ENCODE measurements around the gene ELMO1. TPM values are rescaled to one million over a fixed set of nuclear protein-coding genes. Genes with fewer than 3 reads are reported as not detected.

Gene ELMO1
- total RNA-seq, 1 experiment from 2014 or later = not detected

- H3K27ac ChIP-seq (ENCODE audit: low read length) = no peak overlapping the region
- H3K4me2 ChIP-seq (ENCODE audit: low read length) = no peak overlapping the region
- H2AFZ ChIP-seq (ENCODE audit: low read length) = no peak overlapping the region
- H3K9me3 ChIP-seq (ENCODE audit: low read length) = no peaks in the 10 kb centered on the region
- H3K4me1 ChIP-seq (ENCODE audit: insufficient read depth, low read length) = no peaks in the 10 kb centered on the region
- H3K27me3 ChIP-seq (ENCODE audit: low read length) = peaks cover 86% of the 10 kb centered on the region
- no peaks in the 10 kb centered on the region for H3K36me3 ChIP-seq (ENCODE audit: low read depth, low read length)
- intact Hi-C loops (cut with micrococcal nuclease) = no loop called here
- no peaks in the 10 kb centered on the region for H3K9me2 ChIP-seq (replicated peaks; ENCODE audit: low read length)
- DNase-seq (no peak), ATAC-seq (no peak)
- no TSS peak for BruUV-seq (replicated peaks)
- no peaks in the 10 kb centered on the region for H3K79me2 ChIP-seq (ENCODE audit: low read length)
- TF ChIP-seq EZH2 (IDR thresholded peaks at IDR 0.05; ENCODE audit: low read length, unreplicated experiment) = no peak
- no peak for TF ChIP-seq EZH2phosphoT487 (IDR thresholded peaks at IDR 0.05; ENCODE audit: borderline replicate concordance, low read length)
- TF ChIP-seq, protein P1, sequence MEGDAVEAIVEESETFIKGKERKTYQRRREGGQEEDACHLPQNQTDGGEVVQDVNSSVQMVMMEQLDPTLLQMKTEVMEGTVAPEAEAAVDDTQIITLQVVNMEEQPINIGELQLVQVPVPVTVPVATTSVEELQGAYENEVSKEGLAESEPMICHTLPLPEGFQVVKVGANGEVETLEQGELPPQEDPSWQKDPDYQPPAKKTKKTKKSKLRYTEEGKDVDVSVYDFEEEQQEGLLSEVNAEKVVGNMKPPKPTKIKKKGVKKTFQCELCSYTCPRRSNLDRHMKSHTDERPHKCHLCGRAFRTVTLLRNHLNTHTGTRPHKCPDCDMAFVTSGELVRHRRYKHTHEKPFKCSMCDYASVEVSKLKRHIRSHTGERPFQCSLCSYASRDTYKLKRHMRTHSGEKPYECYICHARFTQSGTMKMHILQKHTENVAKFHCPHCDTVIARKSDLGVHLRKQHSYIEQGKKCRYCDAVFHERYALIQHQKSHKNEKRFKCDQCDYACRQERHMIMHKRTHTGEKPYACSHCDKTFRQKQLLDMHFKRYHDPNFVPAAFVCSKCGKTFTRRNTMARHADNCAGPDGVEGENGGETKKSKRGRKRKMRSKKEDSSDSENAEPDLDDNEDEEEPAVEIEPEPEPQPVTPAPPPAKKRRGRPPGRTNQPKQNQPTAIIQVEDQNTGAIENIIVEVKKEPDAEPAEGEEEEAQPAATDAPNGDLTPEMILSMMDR (conservative IDR thresholded peaks at IDR 0.05; ENCODE audit: low read depth, low read length) = no peak
- POLR2A ChIA-PET (ENCODE audit: unreplicated experiment) = no interaction called here
- H3F3A ChIP-seq (ENCODE audit: low read length, unreplicated experiment) = no peaks in the 10 kb centered on the region
- no peak overlapping the region for H3K9ac ChIP-seq (ENCODE audit: low read length)
- H4K20me1 ChIP-seq (ENCODE audit: low read length) = no peaks in the 10 kb centered on the region
- CTCF ChIA-PET = no interaction called here
- no peak overlapping the region for H3K4me3 ChIP-seq (ENCODE audit: low read length)
Observed at GRCh38 chr7:37011151-37011890, 437.3 kb downstream of the ELMO1 start.

- no peak for ATAC-seq
- Histone ChIP-seq H3K4me3 (ENCODE audit: low read length) (no peak overlapping the region), H4K20me1 (ENCODE audit: low read length) (no peaks in the 10 kb centered on the region), H3K9me3 (ENCODE audit: low read length) (no peaks in the 10 kb centered on the region), H3K36me3 (ENCODE audit: low read depth, low read length) (no peaks in the 10 kb centered on the region), H3K4me2 (ENCODE audit: low read length) (no peak overlapping the region), H3K27me3 (ENCODE audit: low read length) (peaks cover 73% of the 10 kb centered on the region), H3K9me2 (replicated peaks; ENCODE audit: low read length) (no peaks in the 10 kb centered on the region), H2AFZ (ENCODE audit: low read length) (no peak overlapping the region), H3K27ac (ENCODE audit: low read length) (no peak overlapping the region), H3F3A (ENCODE audit: low read length, unreplicated experiment) (no peaks in the 10 kb centered on the region), H3K4me1 (ENCODE audit: insufficient read depth, low read length) (no peaks in the 10 kb centered on the region), H3K9ac (ENCODE audit: low read length) (no peak overlapping the region), H3K79me2 (ENCODE audit: low read length) (no peaks in the 10 kb centered on the region)
- BruUV-seq (replicated peaks) = no TSS peak
- POLR2A ChIA-PET (ENCODE audit: unreplicated experiment) = no interaction called here
- CTCF ChIA-PET = no interaction called here
- TF ChIP-seq EZH2phosphoT487 (IDR thresholded peaks at IDR 0.05; ENCODE audit: borderline replicate concordance, low read length) (no peak), EZH2 (IDR thresholded peaks at IDR 0.05; ENCODE audit: low read length, unreplicated experiment) (no peak)
- TF ChIP-seq, protein P1 (conservative IDR thresholded peaks at IDR 0.05; ENCODE audit: low read depth, low read length) = no peak
- DNase-seq = no peak
- intact Hi-C loops (cut with micrococcal nuclease) = no loop called here
Observed at GRCh38 chr7:37009125-37009675, 439.5 kb downstream of the ELMO1 start.

DNA sequence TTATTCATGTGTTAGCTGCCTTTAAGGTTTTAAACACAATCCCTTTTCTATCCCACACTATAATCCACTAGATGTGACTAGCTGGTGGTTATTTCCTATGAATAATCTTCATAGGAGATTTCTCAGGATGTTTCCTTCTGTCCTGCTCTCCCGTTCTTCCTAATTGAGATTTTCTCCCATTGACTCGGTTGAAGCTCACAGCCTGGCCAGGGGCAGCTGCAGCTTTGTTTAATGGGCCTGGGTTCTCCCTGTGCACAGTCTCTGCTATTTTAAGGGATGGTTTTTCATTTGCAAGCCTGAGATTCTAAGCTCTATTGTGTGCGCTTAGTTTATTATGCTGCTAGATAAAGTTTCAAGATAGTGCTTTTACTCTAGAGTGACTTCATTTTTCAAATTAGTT is 441.0 kb downstream of the ELMO1 start:
- BruUV-seq (replicated peaks) = no TSS peak
- no peaks in the 10 kb centered on the region for H3K36me3 ChIP-seq (ENCODE audit: low read depth, low read length)
- H3K4me3 ChIP-seq (ENCODE audit: low read length) = no peak overlapping the region
- H4K20me1 ChIP-seq (ENCODE audit: low read length) = no peaks in the 10 kb centered on the region
- no peak for DNase-seq
- H3K9ac ChIP-seq (ENCODE audit: low read length) = no peak overlapping the region
- TF ChIP-seq EZH2 (IDR thresholded peaks at IDR 0.05; ENCODE audit: low read length, unreplicated experiment) = no peak
- TF ChIP-seq EZH2phosphoT487 (IDR thresholded peaks at IDR 0.05; ENCODE audit: borderline replicate concordance, low read length) = no peak
- TF ChIP-seq, protein P1 (conservative IDR thresholded peaks at IDR 0.05; ENCODE audit: low read depth, low read length) = no peak
- H3K4me1 ChIP-seq (ENCODE audit: insufficient read depth, low read length) = no peaks in the 10 kb centered on the region
- no peak overlapping the region for H3K4me2 ChIP-seq (ENCODE audit: low read length)
- CTCF ChIA-PET = interaction anchor here (0.6 kb wide), 1 partner anchor 191 kb away, joined by 3 read pairs; no protein-coding TSS in a partner anchor
- no peaks in the 10 kb centered on the region for H3K9me3 ChIP-seq (ENCODE audit: low read length)
- H3K79me2 ChIP-seq (ENCODE audit: low read length) = no peaks in the 10 kb centered on the region
- H3K27ac ChIP-seq (ENCODE audit: low read length) = no peak overlapping the region
- H3F3A ChIP-seq (ENCODE audit: low read length, unreplicated experiment) = no peaks in the 10 kb centered on the region
- no peak for ATAC-seq
- H2AFZ ChIP-seq (ENCODE audit: low read length) = no peak overlapping the region
- H3K27me3 ChIP-seq (ENCODE audit: low read length) = peaks cover 71% of the 10 kb centered on the region
- no peaks in the 10 kb centered on the region for H3K9me2 ChIP-seq (replicated peaks; ENCODE audit: low read length)
- intact Hi-C loops (cut with micrococcal nuclease) = no loop called here
- POLR2A ChIA-PET (ENCODE audit: unreplicated experiment) = no interaction called here
